Activated CD4-positive, alpha-beta memory T cell treated with anti-CD3 and anti-CD28 coated beads for 36 hours (primary cell): ENCODE data around the gene RPS18. TPM values are rescaled to one million over a fixed set of nuclear protein-coding genes. Genes with fewer than 3 reads are reported as not detected.

Source experiments
- CTCF ChIA-PET: fragments of 350-600 bp; sonication (Branson Sonifier 250); formaldehyde crosslinking; loops from one replicate; lab custom pipeline; 2021; ENCODE audit warnings: antibody characterized with exemption, inconsistent platforms; lab: Charles Lee
- POLR2A ChIA-PET: fragments of 350-600 bp; sonication (Branson Sonifier 250); formaldehyde crosslinking; loops from one replicate; lab custom pipeline; 2021; ENCODE audit warnings: antibody characterized with exemption; lab: Charles Lee
- DNase-seq: peaks from one replicate; pipeline ENCODE4 v3.0.0-alpha.2; 2020
- H3K27ac Mint-ChIP-seq: one replicate; pipeline ENCODE4 v1.8.0; 2021; ENCODE audit warnings: mixed read lengths
- H3K27me3 Mint-ChIP-seq: one replicate; pipeline ENCODE4 v1.8.0; 2021; ENCODE audit warnings: mixed read lengths
- H3K36me3 Mint-ChIP-seq: one replicate; pipeline ENCODE4 v1.8.0; 2021; ENCODE audit warnings: mixed read lengths
- H3K4me1 Mint-ChIP-seq: one replicate; pipeline ENCODE4 v1.8.0; 2021; ENCODE audit warnings: low read depth, mixed read lengths
- H3K4me3 Mint-ChIP-seq: one replicate; pipeline ENCODE4 v1.8.0; 2021; ENCODE audit warnings: mild to moderate bottlenecking, mixed read lengths
- H3K9me3 Mint-ChIP-seq: one replicate; pipeline ENCODE4 v1.8.0; 2021; ENCODE audit warnings: mixed read lengths
- intact Hi-C: fragments of 100-400 bp; cut with micrococcal nuclease; formaldehyde crosslinking; loops from one replicate; pipeline ENCODE4 v1.15.1; 2023
- total RNA-seq, 2 experiments: library from RNA; stranded (reverse); gene quantifications; one replicate each; pipeline ENCODE4 v1.2.3, GENCODE V29; 2021

The RPS18 gene
- total RNA-seq, 2 experiments from 2014 or later = 4,372 to 4,391 TPM

GRCh38 chr6:33301877-33302276, 30.0 kb downstream of the RPS18 start:
- Mint-ChIP-seq H3K36me3 (peaks cover 44% of the 10 kb centered on the region), H3K9me3 (no peaks in the 10 kb centered on the region), H3K27me3 (no peaks in the 10 kb centered on the region), H3K4me1 (peaks cover 46% of the 10 kb centered on the region), H3K4me3 (no peak overlapping the region), H3K27ac (no peak overlapping the region)
- ChIA-PET CTCF (interaction anchor here (1.2 to 3.8 kb wide), 4 partner anchors 10 to 25 kb away, joined by 3 to 36 read pairs (median 4); partner anchors contain the start of genes B3GALT4, PFDN6, TAPBP and WDR46), POLR2A (interaction anchor here (1.5 to 1.7 kb wide), 2 partner anchors 11 to 25 kb away, joined by 4 to 5 read pairs; partner anchors contain the start of gene B3GALT4)
- DNase-seq = no peak
- intact Hi-C loops = no loop called here

GRCh38 chr6:33304216-33304615, 32.3 kb downstream of the RPS18 start:
- Mint-ChIP-seq H3K9me3 (no peaks in the 10 kb centered on the region), H3K4me1 (peaks cover 47% of the 10 kb centered on the region), H3K27ac (no peak overlapping the region), H3K4me3 (no peak overlapping the region), H3K36me3 (peaks cover 55% of the 10 kb centered on the region), H3K27me3 (no peaks in the 10 kb centered on the region)
- no peak for DNase-seq
- ChIA-PET POLR2A (no interaction called here), CTCF (no interaction called here)
- intact Hi-C loops = no loop called here

GRCh38 chr6:33305052-33305451, 33.2 kb downstream of the RPS18 start:
- ChIA-PET CTCF (no interaction called here), POLR2A (no interaction called here)
- intact Hi-C loops = no loop called here
- H3K4me1 Mint-ChIP-seq = peaks cover 40% of the 10 kb centered on the region
- no peak overlapping the region for H3K4me3 Mint-ChIP-seq
- peak overlapping the region; percentile 33 for H3K27ac Mint-ChIP-seq
- DNase-seq = no peak
- no peaks in the 10 kb centered on the region for H3K27me3 Mint-ChIP-seq
- peaks cover 51% of the 10 kb centered on the region for H3K36me3 Mint-ChIP-seq
- H3K9me3 Mint-ChIP-seq = no peaks in the 10 kb centered on the region

GRCh38 chr6:33306356-33306755, 34.5 kb downstream of the RPS18 start:
- peak overlapping the region; percentile 35 for H3K27ac Mint-ChIP-seq
- no peaks in the 10 kb centered on the region for H3K9me3 Mint-ChIP-seq
- no peak for DNase-seq
- ChIA-PET CTCF (no interaction called here), POLR2A (no interaction called here)
- intact Hi-C loops = no loop called here
- no peak overlapping the region for H3K4me3 Mint-ChIP-seq
- peaks cover 40% of the 10 kb centered on the region for H3K4me1 Mint-ChIP-seq
- H3K27me3 Mint-ChIP-seq = no peaks in the 10 kb centered on the region
- H3K36me3 Mint-ChIP-seq = peaks cover 45% of the 10 kb centered on the region

DNA sequence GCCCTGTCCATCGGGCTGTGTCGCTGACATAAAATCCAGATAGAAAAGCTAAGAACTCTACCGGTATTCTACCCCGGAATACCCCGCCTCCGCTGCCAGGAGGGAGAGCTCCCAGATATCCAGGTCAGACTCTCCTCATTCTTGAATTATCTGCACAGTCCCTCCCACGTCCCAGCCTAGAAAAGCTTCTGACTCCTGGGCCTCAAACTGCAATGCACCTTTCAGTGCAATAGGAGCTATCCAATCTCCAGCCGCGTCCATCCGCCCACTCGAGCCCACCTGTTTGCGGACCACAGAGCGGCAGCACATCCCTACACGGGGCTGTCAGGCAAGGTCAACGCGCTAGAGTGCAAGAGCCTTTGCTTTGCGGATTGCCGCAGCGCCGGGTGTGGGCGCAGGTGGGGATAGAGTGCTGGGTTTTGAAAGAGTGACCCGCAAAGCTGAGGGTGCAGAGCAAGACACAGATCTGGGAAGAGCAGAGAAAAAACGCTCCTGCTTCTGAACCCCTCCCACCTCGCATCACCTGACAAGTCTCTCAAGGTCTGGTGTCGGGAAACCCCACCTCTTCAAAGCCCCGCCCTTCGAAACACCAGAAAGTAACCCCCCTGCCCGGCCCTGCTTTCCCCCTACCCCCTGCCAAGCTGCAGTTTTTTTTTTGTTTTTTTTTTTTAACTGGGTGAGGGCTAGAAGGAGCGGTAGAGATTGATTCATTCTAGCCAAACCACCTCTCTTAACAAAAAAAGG, 40.7 kb downstream of the RPS18 start:
- intact Hi-C loops = loop anchor here (1.0 to 10.0 kb wide), 4 partner anchors 23 to 262 kb away; partner anchors contain the start of genes B3GALT4, PFDN6 and WDR46

DNA sequence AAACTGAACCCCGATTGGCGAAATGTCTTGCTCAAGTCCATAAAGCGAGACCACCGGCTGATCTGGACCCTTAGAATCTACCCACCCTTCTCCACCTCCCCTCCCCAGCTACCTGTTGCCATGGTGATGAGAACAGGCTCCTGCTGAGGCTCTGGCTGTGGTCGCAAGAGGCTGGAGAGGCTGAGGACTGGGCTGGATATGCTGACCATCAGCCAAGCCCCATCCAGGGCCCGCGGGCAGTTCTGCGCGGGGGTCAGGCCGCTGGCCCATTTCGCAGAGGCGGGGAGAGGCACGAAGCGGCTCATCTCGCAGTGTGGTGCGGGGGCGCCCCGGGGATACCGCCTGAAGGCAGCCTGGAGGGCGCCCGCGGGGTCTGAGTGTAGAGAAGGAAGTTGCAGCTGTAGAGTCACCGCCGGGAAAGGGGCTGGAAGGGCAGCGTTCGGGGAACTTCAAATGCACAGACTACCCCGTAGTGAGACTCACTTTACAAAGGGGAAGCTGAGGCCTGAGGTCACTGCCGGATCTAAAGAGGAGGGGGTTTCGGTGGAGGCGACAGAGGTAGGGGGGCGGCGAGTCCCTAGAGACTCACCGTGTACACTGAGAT, 41.3 kb downstream of the RPS18 start:
- Mint-ChIP-seq H3K4me3 (peak overlapping the region; percentile 96), H3K27me3 (no peaks in the 10 kb centered on the region), H3K9me3 (no peaks in the 10 kb centered on the region), H3K27ac (peak overlapping the region; percentile 98), H3K36me3 (peaks cover 43% of the 10 kb centered on the region), H3K4me1 (peaks cover 55% of the 10 kb centered on the region)
- ChIA-PET POLR2A (interaction anchor here (0.7 to 2.7 kb wide), 7 partner anchors 14 to 469 kb away, joined by 4 to 12 read pairs (median 6); partner anchors contain the start of genes B3GALT4, PFDN6, RGL2 and RPS18), CTCF (interaction anchor here (0.6 to 4.2 kb wide), 6 partner anchors 13 to 475 kb away, joined by 3 to 36 read pairs (median 3); partner anchors contain the start of genes B3GALT4, RGL2 and TAP2)
- peak; percentile 70 for DNase-seq
- intact Hi-C loops = loop anchor here (1.0 to 10.0 kb wide), 4 partner anchors 24 to 262 kb away; partner anchors contain the start of genes B3GALT4, PFDN6 and WDR46

More for the DNA sequence above, 40.7 kb downstream of the RPS18 start:
- ChIA-PET CTCF (interaction anchor here (0.6 to 4.2 kb wide), 8 partner anchors 12 to 474 kb away, joined by 3 to 36 read pairs (median 3); partner anchors contain the start of genes B3GALT4, RGL2 and TAP2), POLR2A (interaction anchor here (0.7 to 2.7 kb wide), 9 partner anchors 12 to 468 kb away, joined by 3 to 12 read pairs (median 6); partner anchors contain the start of genes B3GALT4, PFDN6, RGL2 and RPS18)
- DNase-seq = peak; percentile 90
- H3K27me3 Mint-ChIP-seq = no peaks in the 10 kb centered on the region
- peaks cover 54% of the 10 kb centered on the region for H3K4me1 Mint-ChIP-seq
- no peaks in the 10 kb centered on the region for H3K9me3 Mint-ChIP-seq
- H3K27ac Mint-ChIP-seq = peak overlapping the region; percentile 98
- peaks cover 42% of the 10 kb centered on the region for H3K36me3 Mint-ChIP-seq
- peak overlapping the region; percentile 96 for H3K4me3 Mint-ChIP-seq

GRCh38 chr6:33313709-33314514, 42.0 kb downstream of the RPS18 start, which contains the start of gene TAPBP:
TSS of gene TAPBP (minus strand) at chr6:33314078. CDS start at chr6:33314041, 37 bp downstream.
- H3K4me3 Mint-ChIP-seq = peak within 1 kb of the TSS; percentile 96
- peak within 1 kb of the TSS; percentile 98 for H3K27ac Mint-ChIP-seq
- H3K27me3 Mint-ChIP-seq = no peaks in the 10 kb centered on the region
- H3K4me1 Mint-ChIP-seq = peaks cover 57% of the 10 kb centered on the region
- H3K36me3 Mint-ChIP-seq = peaks cover 41% of the 10 kb centered on the region
- CTCF ChIA-PET = interaction anchor here (0.6 to 4.2 kb wide), 5 partner anchors 14 to 112 kb away, joined by 3 to 36 read pairs (median 4); partner anchors contain the start of gene RGL2
- peak; percentile 91 for DNase-seq
- POLR2A ChIA-PET = interaction anchor here (1.1 to 2.7 kb wide), 5 partner anchors 15 to 342 kb away, joined by 6 to 12 read pairs (median 8); partner anchors contain the start of genes B3GALT4, PFDN6, RGL2 and WDR46
- intact Hi-C loops = loop anchor here (1.0 to 10.0 kb wide), 8 partner anchors 9 to 261 kb away; partner anchors contain the start of genes B3GALT4, HSD17B8, PFDN6 and WDR46
- no peaks in the 10 kb centered on the region for H3K9me3 Mint-ChIP-seq

- intact Hi-C loops = loop anchor here (1.0 to 10.0 kb wide), 6 partner anchors 9 to 260 kb away; partner anchors contain the start of gene HSD17B8
- H3K27me3 Mint-ChIP-seq = no peaks in the 10 kb centered on the region
- peaks cover 63% of the 10 kb centered on the region for H3K4me1 Mint-ChIP-seq
- CTCF ChIA-PET = interaction anchor here (0.6 kb wide), 1 partner anchor 25 kb away, joined by 4 read pairs; no protein-coding TSS in a partner anchor
- H3K4me3 Mint-ChIP-seq = peak overlapping the region; percentile 96
- H3K27ac Mint-ChIP-seq = peak overlapping the region; percentile 98
- H3K36me3 Mint-ChIP-seq = peaks cover 44% of the 10 kb centered on the region
- peak; percentile 81 for DNase-seq
- POLR2A ChIA-PET = no interaction called here
- no peaks in the 10 kb centered on the region for H3K9me3 Mint-ChIP-seq
Observed at GRCh38 chr6:33314515-33314942, 42.7 kb downstream of the RPS18 start.

- Mint-ChIP-seq H3K4me3 (peak overlapping the region; percentile 96), H3K9me3 (no peaks in the 10 kb centered on the region), H3K27ac (peak overlapping the region; percentile 98), H3K27me3 (no peaks in the 10 kb centered on the region), H3K4me1 (peaks cover 70% of the 10 kb centered on the region), H3K36me3 (peaks cover 48% of the 10 kb centered on the region)
- intact Hi-C loops = loop anchor here (1.0 to 10.0 kb wide), 6 partner anchors 8 to 260 kb away; partner anchors contain the start of gene HSD17B8
- ChIA-PET POLR2A (no interaction called here), CTCF (interaction anchor here (0.6 kb wide), 1 partner anchor 24 kb away, joined by 4 read pairs; no protein-coding TSS in a partner anchor)
- no peak for DNase-seq
Observed at GRCh38 chr6:33314943-33315792, 43.3 kb downstream of the RPS18 start.
